Spleen (tissue), 11 donors: ENCODE measurements around the gene RIT1. TPM values are rescaled to one million over a fixed set of nuclear protein-coding genes. Genes with fewer than 3 reads are reported as not detected.

ENCODE experiments used
- DNase-seq: peaks from one replicate; pipeline ENCODE4 v3.0.0-alpha.2; 2020
- H3K27ac ChIP-seq, 8 donors: fragments of 200-600 bp; sonication (generic) in 7 of 8; 1 replicate in 4 of 8; 2 replicates in 4 of 8; pipeline versions ENCODE4 v1.5.0 to v1.8.0; 2016 to 2021; ENCODE audit warnings: inconsistent platforms in 4 of 8, mild to moderate bottlenecking in 4 of 8, moderate library complexity in 1 of 8
- H3K27me3 ChIP-seq, 7 donors: fragments of 200-600 bp; sonication (generic) in 6 of 7; replicated peaks in 1 of 7; 1 replicate in 4 of 7; 2 replicates in 3 of 7; pipeline versions ENCODE4 v1.5.0 to v1.8.0; 2016 to 2021; ENCODE audit warnings: inconsistent platforms in 3 of 7, mild to moderate bottlenecking in 1 of 7
- H3K36me3 ChIP-seq, 6 donors: fragments of 200-600 bp; sonication (generic) in 5 of 6; 1 replicate in 4 of 6; 2 replicates in 2 of 6; pipeline versions ENCODE4 v1.5.0 to v1.8.0; 2016 to 2021; ENCODE audit warnings: inconsistent platforms in 2 of 6
- H3K4me1 ChIP-seq, 6 donors: fragments of 200-600 bp; sonication (generic) in 5 of 6; 1 replicate in 3 of 6; 2 replicates in 3 of 6; pipeline versions ENCODE4 v1.5.0 to v1.8.0; 2016 to 2021; ENCODE audit warnings: inconsistent platforms in 3 of 6
- H3K4me3 ChIP-seq, 8 donors: fragments of 200-600 bp; sonication (generic) in 7 of 8; 1 replicate in 4 of 8; 2 replicates in 4 of 8; pipeline versions ENCODE4 v1.5.0 to v1.8.0; 2016 to 2021; ENCODE audit warnings: inconsistent platforms in 4 of 8, mild to moderate bottlenecking in 4 of 8, moderate library complexity in 2 of 8
- H3K9me3 ChIP-seq, 8 donors: fragments of 200-600 bp; sonication (generic) in 7 of 8; 1 replicate in 4 of 8; 2 replicates in 4 of 8; pipeline versions ENCODE4 v1.5.0 to v1.8.0; 2016 to 2021; ENCODE audit warnings: inconsistent platforms in 4 of 8
- POLR2A ChIP-seq, 3 donors: fragments of 450-650 bp; IDR thresholded peaks; one replicate each; pipeline ENCODE4 v1.5.1; 2017; ENCODE audit warnings: antibody characterized with exemption in 3 of 3, mild to moderate bottlenecking in 1 of 3
- POLR2AphosphoS5 ChIP-seq, 3 donors: sonication (generic); formaldehyde crosslinking; IDR thresholded peaks; one replicate each; pipeline ENCODE4 v1.5.1; 2017; ENCODE audit warnings: antibody characterized with exemption in 3 of 3
- WGBS, 5 donors: extraction: QIAGEN DNeasy Blood & Tissue Kit in 3 of 5; methylation state at CpG; one replicate each; pipeline versions ENCODE4 v1.1.5 to v1.1.7; 2013 to 2018; 5-methylcytosine and 5-hydroxymethylcytosine counted together
- intact Hi-C: fragments of 100-400 bp; cut with DNase I; formaldehyde crosslinking; loops from one replicate; pipeline ENCODE4 v1.15.0; 2023; ENCODE audit warnings: low total_unique reads
- microRNA-seq, 3 donors: library from miRNA; unstranded; fragments of <30 nt; microRNA quantifications; one replicate each; pipeline versions ENCODE4 to v1.1.0, GENCODE V29; 2019 to 2020
- polyA plus RNA-seq, 3 donors: library from polyadenylated mRNA; stranded (reverse); fragments of 200-250 nt; gene quantifications; one replicate each; pipeline ENCODE4 v1.2.1, GENCODE V29; 2013
- small RNA-seq, 4 donors: library from RNA; depleted of rRNA; stranded (forward); fragments of <200 nt; gene quantifications; one replicate each; pipeline ENCODE3, GENCODE V24; 2016
- total RNA-seq, 7 donors: library from RNA; depleted of rRNA in 3 of 7; stranded (reverse); fragments of >200 nt in 3 of 7; fragmentation: NEBNext Ultra II Directional in 4 of 7; extraction: Animal tissue kit (Norgen Biotek cat#: 25700) in 4 of 7; gene quantifications; one replicate each; pipeline versions ENCODE4 v1.1.0 to v1.2.1, GENCODE V29; 2016 to 2021
- TF ChIP-seq, protein P1 (sequence below), 11 experiments: fragments of 200-600 bp in 7 of 11; fragments of 450-650 bp in 4 of 11; sonication (generic) in 4 of 11; IDR thresholded peaks in 8 of 11; conservative IDR thresholded peaks in 3 of 11; 1 replicate in 7 of 11; 2 replicates in 4 of 11; pipeline versions ENCODE4 v1.4.0 to v1.8.0; 2016 to 2021; ENCODE audit warnings: antibody characterized with exemption in 11 of 11, inconsistent platforms in 4 of 11, mild to moderate bottlenecking in 1 of 11
- donor health status: healthy with polysubstance abuse.
- donor health status: DM: no; HTN: no; CAD: no; lungs with moderate emphysema.
- donor health status: DM: no; HTN: no; CAD: no.
- donor health status: Bipolar disorder and iron deficiency.
- donor health status: healthy.
- donor health status: DM: no; HTN: no; CAD: no.
- donor health status: DM: yes; HTN: yes; CAD: no.

RIT1 gene
- total and polyA plus RNA-seq, 10 donors, result 9.0 to 66.2 (median 51.0) TPM

DNA sequence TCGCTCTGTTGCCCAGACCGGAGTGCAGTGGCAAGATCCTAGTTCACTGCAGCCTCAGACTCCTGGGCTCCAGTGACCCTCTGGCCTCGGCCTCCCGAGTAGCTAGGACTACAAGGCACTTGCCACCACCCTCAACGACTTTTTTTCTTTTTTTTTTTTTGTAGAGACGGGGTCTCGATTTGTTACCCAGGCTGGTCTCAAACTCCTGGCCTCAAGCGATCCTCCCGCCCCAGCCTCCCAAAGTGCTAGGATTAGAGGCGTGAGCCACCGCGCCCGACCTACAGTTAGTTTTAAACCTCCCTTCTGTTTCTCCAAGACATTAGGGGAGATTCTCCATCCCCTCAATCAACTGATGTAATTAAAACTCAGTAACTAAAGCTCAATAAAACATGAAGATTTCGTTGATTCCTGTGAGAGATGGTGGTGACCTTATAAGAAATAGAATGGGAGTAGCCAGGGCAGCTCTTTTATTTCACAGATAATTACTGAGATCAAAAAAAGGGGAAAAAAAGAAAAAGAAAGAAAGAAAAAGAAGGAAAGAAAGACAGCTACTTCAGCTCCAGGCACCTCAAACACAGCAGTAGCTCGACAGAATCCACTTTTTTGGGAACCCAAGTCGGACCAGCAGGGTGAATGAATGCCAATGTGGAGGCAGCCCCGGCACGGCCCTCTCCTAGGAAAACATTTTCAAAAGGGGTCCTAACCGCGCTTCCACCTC lies 54.7 kb downstream of the RIT1 start:
- Histone ChIP-seq H3K4me3 (peak overlapping the region; percentile 58 to 92 (median 66)), H3K27me3 (peaks cover 0 to 10% (median 0%) of the 10 kb centered on the region in 7 donors), H3K27ac (peak overlapping the region; percentile 75 to 97 (median 88)), H3K9me3 (no peaks in the 10 kb centered on the region), H3K36me3 (peaks cover 0 to 43% (median 37%) of the 10 kb centered on the region in 6 donors), H3K4me1 (peaks cover 15 to 75% (median 56%) of the 10 kb centered on the region in 6 donors)
- DNase-seq, result no peak
- WGBS, 5 donors, result 54 to 57% (median 56%) methylated on average over 20 of the region's 20 CpGs
- intact Hi-C loops, result no loop called here
- TF ChIP-seq POLR2A (IDR thresholded peaks at IDR 0.05), result no peak
- no peak for TF ChIP-seq POLR2AphosphoS5 (IDR thresholded peaks at IDR 0.05)
- TF ChIP-seq, protein P1, sequence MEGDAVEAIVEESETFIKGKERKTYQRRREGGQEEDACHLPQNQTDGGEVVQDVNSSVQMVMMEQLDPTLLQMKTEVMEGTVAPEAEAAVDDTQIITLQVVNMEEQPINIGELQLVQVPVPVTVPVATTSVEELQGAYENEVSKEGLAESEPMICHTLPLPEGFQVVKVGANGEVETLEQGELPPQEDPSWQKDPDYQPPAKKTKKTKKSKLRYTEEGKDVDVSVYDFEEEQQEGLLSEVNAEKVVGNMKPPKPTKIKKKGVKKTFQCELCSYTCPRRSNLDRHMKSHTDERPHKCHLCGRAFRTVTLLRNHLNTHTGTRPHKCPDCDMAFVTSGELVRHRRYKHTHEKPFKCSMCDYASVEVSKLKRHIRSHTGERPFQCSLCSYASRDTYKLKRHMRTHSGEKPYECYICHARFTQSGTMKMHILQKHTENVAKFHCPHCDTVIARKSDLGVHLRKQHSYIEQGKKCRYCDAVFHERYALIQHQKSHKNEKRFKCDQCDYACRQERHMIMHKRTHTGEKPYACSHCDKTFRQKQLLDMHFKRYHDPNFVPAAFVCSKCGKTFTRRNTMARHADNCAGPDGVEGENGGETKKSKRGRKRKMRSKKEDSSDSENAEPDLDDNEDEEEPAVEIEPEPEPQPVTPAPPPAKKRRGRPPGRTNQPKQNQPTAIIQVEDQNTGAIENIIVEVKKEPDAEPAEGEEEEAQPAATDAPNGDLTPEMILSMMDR (IDR thresholded peaks at IDR 0.05 in 8 of 11, conservative IDR thresholded peaks at IDR 0.05 in 3 of 11), result no peak

DNA sequence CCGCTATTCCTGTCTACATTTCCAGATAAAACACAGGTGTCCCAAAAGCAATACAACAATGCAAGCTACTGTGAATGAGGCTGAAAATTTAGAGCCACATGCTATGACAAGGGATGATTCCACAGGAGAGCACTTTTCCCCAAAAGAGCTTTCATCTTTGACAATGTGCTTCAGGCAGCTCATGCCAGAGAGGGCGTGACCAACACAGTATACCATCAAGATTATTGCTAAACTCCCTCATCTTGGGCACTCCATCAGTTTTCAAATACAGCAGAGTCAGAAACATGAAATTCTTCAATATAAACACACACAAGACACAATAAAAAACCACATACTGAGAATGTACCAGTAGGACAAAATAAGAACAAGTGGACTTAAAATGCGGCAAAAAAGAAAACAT lies 60.8 kb downstream of the RIT1 start:
- TF ChIP-seq POLR2A (IDR thresholded peaks at IDR 0.05), result no peak
- no peak for TF ChIP-seq POLR2AphosphoS5 (IDR thresholded peaks at IDR 0.05)
- TF ChIP-seq, protein P1 (IDR thresholded peaks at IDR 0.05 in 8 of 11, conservative IDR thresholded peaks at IDR 0.05 in 3 of 11), result no peak
- peaks cover 0 to 97% (median 51%) of the 10 kb centered on the region in 6 donors for H3K36me3 ChIP-seq
- no peak overlapping the region for H3K27ac ChIP-seq
- intact Hi-C loops, result no loop called here
- H3K4me1 ChIP-seq, result peaks cover 0 to 67% (median 35%) of the 10 kb centered on the region in 6 donors
- no peaks in the 10 kb centered on the region for H3K27me3 ChIP-seq
- DNase-seq, result no peak
- no peaks in the 10 kb centered on the region for H3K9me3 ChIP-seq
- WGBS, 5 donors, result 91 to 98% (median 92%) methylated on average over 3 of the region's 3 CpGs
- H3K4me3 ChIP-seq, result no peak overlapping the region

DNA sequence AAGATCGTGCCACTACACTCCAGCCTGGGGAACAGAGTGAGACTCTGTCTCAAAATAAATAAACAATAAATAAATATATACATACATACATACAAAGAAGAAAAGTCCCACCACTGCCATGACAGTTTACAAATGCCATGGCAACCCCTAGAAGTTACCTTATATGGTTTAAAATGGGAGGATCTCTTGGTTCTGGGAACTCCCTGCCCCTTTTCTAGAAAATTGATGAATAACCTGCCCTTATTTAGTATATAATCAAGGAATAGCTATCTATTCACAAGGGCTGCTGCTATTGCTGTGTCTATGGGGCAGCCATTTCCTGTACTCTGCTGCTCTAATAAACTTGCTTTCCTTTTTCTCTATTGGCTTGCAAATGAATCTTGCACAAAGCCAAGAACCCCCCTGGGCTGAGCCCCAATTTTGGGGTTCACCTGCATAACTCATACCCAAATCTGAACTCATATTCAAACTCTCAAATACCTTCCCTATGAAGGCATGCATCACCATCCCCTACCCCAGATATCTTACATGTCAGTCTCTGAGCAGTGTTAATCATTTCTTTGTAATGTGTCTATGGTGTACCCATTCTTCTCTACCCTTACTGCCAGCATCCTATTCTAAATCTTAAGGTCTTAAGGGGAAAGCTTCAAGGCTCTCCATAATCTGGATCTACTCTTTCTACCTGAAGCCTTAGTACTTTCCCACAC lies 63.2 kb downstream of the RIT1 start:
- Histone ChIP-seq H3K27ac (peak overlapping the region in 1 of 8 donors; percentile 5), H3K4me3 (no peak overlapping the region), H3K36me3 (peaks cover 0 to 97% (median 33%) of the 10 kb centered on the region in 6 donors), H3K4me1 (peaks cover 0 to 80% (median 36%) of the 10 kb centered on the region in 6 donors), H3K27me3 (no peaks in the 10 kb centered on the region), H3K9me3 (no peaks in the 10 kb centered on the region)
- 86 to 100% (median 95%) methylated on average over 1 of the region's 1 CpG for WGBS, 5 donors
- DNase-seq, result no peak
- intact Hi-C loops, result no loop called here
- TF ChIP-seq, protein P1 (IDR thresholded peaks at IDR 0.05 in 8 of 11, conservative IDR thresholded peaks at IDR 0.05 in 3 of 11), result no peak
- TF ChIP-seq POLR2A (IDR thresholded peaks at IDR 0.05) (no peak), POLR2AphosphoS5 (IDR thresholded peaks at IDR 0.05) (no peak)

Small RNA genes lying within 50 kb of the gene (microRNA-seq; reads per million reads assigned to microRNA genes)
- gene MIR6738, result 0 to 0.36 (median 0.28) reads per million in 3 donors

Small RNA genes lying within 50 kb of the gene (small RNA-seq; reads per million reads assigned to genes)
- gene MIR6738 (0 to 0.23 (median 0) reads per million in 4 donors), gene RF00015 (0 reads per million in 4 donors), gene SCARNA4 (0 reads per million in 4 donors), gene SNORA80E (213 to 365 (median 285) reads per million in 4 donors)

Other genes starting within 250 kb of the RIT1 start
- gene YY1AP1, start 222.6 kb downstream of the RIT1 start, total RNA-seq, result 100 to 1,000 TPM in 2 of 7 donors, 10 to 100 TPM in 5; 73.8 to 145 (median 87.4) TPM
- gene YY1AP1, start 222.6 kb downstream of the RIT1 start, polyA plus RNA-seq, result 10 to 100 TPM; 21.9 to 35.6 (median 34.2) TPM
- 100 to 1,000 TPM in 4 of 7 donors, 10 to 100 TPM in 3; 87.3 to 150 (median 100) TPM for gene DAP3, start 222.3 kb downstream of the RIT1 start, total RNA-seq
- 100 to 1,000 TPM in 1 of 3 donors, 10 to 100 TPM in 2; 90.4 to 135 (median 98.6) TPM for gene DAP3, start 222.3 kb downstream of the RIT1 start, polyA plus RNA-seq
- 100 to 1,000 TPM in 1 of 7 donors, 10 to 100 TPM in 6; 56.6 to 103 (median 70.2) TPM for gene GON4L, start 54.1 kb downstream of the RIT1 start, total RNA-seq
- gene GON4L, start 54.1 kb downstream of the RIT1 start, polyA plus RNA-seq, result 10 to 100 TPM; 12.3 to 27.1 (median 22.3) TPM
- gene SYT11, start 51.8 kb downstream of the RIT1 start, total RNA-seq, result 10 to 100 TPM; 10.2 to 22.1 (median 13.7) TPM
- gene SYT11, start 51.8 kb downstream of the RIT1 start, polyA plus RNA-seq, result 1 to 10 TPM; 1.1 to 2.9 (median 1.8) TPM
- 10 to 100 TPM; 43.2 to 70.5 (median 59.3) TPM for gene KHDC4, start 23.1 kb upstream of the RIT1 start, total RNA-seq
- gene KHDC4, start 23.1 kb upstream of the RIT1 start, polyA plus RNA-seq, result 10 to 100 TPM; 24.9 to 33.8 (median 29.3) TPM
- under 1 TPM in 1 of 7 donors, not detected in 6; 0.88 TPM for gene RXFP4, start 30.3 kb upstream of the RIT1 start, total RNA-seq
- under 1 TPM in 1 of 3 donors, not detected in 2; 0.06 TPM for gene RXFP4, start 30.3 kb upstream of the RIT1 start, polyA plus RNA-seq
- gene ARHGEF2, start 67.2 kb upstream of the RIT1 start, total RNA-seq, result 100 to 1,000 TPM; 129 to 228 (median 192) TPM
- 10 to 100 TPM; 45.1 to 83.0 (median 63.4) TPM for gene ARHGEF2, start 67.2 kb upstream of the RIT1 start, polyA plus RNA-seq
- gene SSR2, start 109.6 kb upstream of the RIT1 start, total RNA-seq, result 100 to 1,000 TPM; 152 to 254 (median 183) TPM
- 100 to 1,000 TPM; 198 to 291 (median 224) TPM for gene SSR2, start 109.6 kb upstream of the RIT1 start, polyA plus RNA-seq
- gene UBQLN4, start 142.4 kb upstream of the RIT1 start, total RNA-seq, result 10 to 100 TPM; 15.7 to 26.4 (median 21.2) TPM
- 10 to 100 TPM; 11.2 to 18.0 (median 12.2) TPM for gene UBQLN4, start 142.4 kb upstream of the RIT1 start, polyA plus RNA-seq
- gene LAMTOR2, start 143.4 kb upstream of the RIT1 start, total RNA-seq, result 10 to 100 TPM; 29.5 to 53.3 (median 42.3) TPM
- gene LAMTOR2, start 143.4 kb upstream of the RIT1 start, polyA plus RNA-seq, result 100 to 1,000 TPM in 2 of 3 donors, 10 to 100 TPM in 1; 80.0 to 121 (median 107) TPM
- gene RAB25, start 149.8 kb upstream of the RIT1 start, total RNA-seq, result under 1 TPM in 2 of 7 donors, not detected in 5; 0.50 to 0.70 TPM
- under 1 TPM; 0.28 to 0.61 (median 0.45) TPM for gene RAB25, start 149.8 kb upstream of the RIT1 start, polyA plus RNA-seq
- under 1 TPM; 0.26 to 0.76 (median 0.38) TPM for gene MEX3A, start 171.1 kb upstream of the RIT1 start, total RNA-seq
- under 1 TPM; 0.11 to 0.17 (median 0.16) TPM for gene MEX3A, start 171.1 kb upstream of the RIT1 start, polyA plus RNA-seq
- gene LMNA, start 203.4 kb upstream of the RIT1 start, total RNA-seq, result 100 to 1,000 TPM in 6 of 7 donors, 10 to 100 TPM in 1; 95.1 to 279 (median 124) TPM
- gene LMNA, start 203.4 kb upstream of the RIT1 start, polyA plus RNA-seq, result 10 to 100 TPM; 33.9 to 61.1 (median 39.4) TPM
- 10 to 100 TPM; 21.1 to 65.9 (median 37.7) TPM for gene SEMA4A, start 242.2 kb upstream of the RIT1 start, total RNA-seq
- 1 to 10 TPM; 7.1 to 9.3 (median 9.1) TPM for gene SEMA4A, start 242.2 kb upstream of the RIT1 start, polyA plus RNA-seq